Panc1 (cell line): ENCODE results near the gene ZC3H18.

ENCODE experiments used
- CTCF ChIP-seq: fragments of 450-650 bp; IDR thresholded peaks from 2 replicates; pipeline ENCODE4 v1.5.1; 2017; ENCODE audit warnings: mild to moderate bottlenecking
- POLR2AphosphoS5 ChIP-seq: IDR thresholded peaks from 2 replicates; pipeline ENCODE4 v1.6.1; 2012; ENCODE audit warnings: mild to moderate bottlenecking, low read depth, low read length, moderate library complexity
- REST ChIP-seq, 2 experiments: IDR thresholded peaks; 2 replicates each; pipeline ENCODE4 v1.6.1; 2011 to 2012; ENCODE audit warnings: low read depth in 2 of 2, control low read depth in 1 of 2, low read length in 1 of 2, mild to moderate bottlenecking in 1 of 2, moderate library complexity in 1 of 2; ENCODE audit not compliant: insufficient read depth in 1 of 2
- TCF7L2 ChIP-seq: IDR thresholded peaks from 2 replicates; pipeline ENCODE4 v1.6.1; 2011; ENCODE audit warnings: mild to moderate bottlenecking, low read depth, low read length, inconsistent platforms

GRCh38 chr16:88570691-88571092, 489 bp downstream of the ZC3H18 start:
- TF ChIP-seq REST (IDR thresholded peaks at IDR 0.05; ENCODE audit: insufficient read depth in 1 of 2, low read depth in 2 of 2, low read length in 1 of 2) = no peak
- TF ChIP-seq CTCF = no peak
- no peak for TF ChIP-seq POLR2AphosphoS5
- no peak for TF ChIP-seq TCF7L2
